HEK293 (cell line): Measurements from ENCODE around the gene LIPH.

Experiments used
- IKZF3 ChIP-seq: fragments of 450-650 bp; IDR thresholded peaks from 2 replicates; pipeline ENCODE4 v1.5.0; 2018; ENCODE audit warnings: missing biosample characterization, mild to moderate bottlenecking, missing genetic modification characterization, moderate library complexity
- INSM2 ChIP-seq: fragments of 450-650 bp; formaldehyde crosslinking; IDR thresholded peaks from 2 replicates; pipeline ENCODE4 v1.5.1; 2016; ENCODE audit warnings: missing biosample characterization, missing genetic modification characterization
- KLF8 ChIP-seq: fragments of 450-650 bp; formaldehyde crosslinking; IDR thresholded peaks from 2 replicates; pipeline ENCODE4 v1.5.1; 2016; ENCODE audit warnings: missing biosample characterization, missing genetic modification characterization
- PRDM1 ChIP-seq: fragments of 450-650 bp; formaldehyde crosslinking; IDR thresholded peaks from 2 replicates; pipeline ENCODE4; 2016; ENCODE audit warnings: missing biosample characterization, missing genetic modification characterization
- PRDM6 ChIP-seq: fragments of 450-650 bp; formaldehyde crosslinking; IDR thresholded peaks from 2 replicates; pipeline ENCODE4 v1.5.1; 2017; ENCODE audit warnings: missing biosample characterization, missing genetic modification characterization
- SALL2 ChIP-seq: fragments of 450-650 bp; formaldehyde crosslinking; IDR thresholded peaks from 2 replicates; pipeline ENCODE4 v1.5.0; 2017; ENCODE audit warnings: missing biosample characterization, mild to moderate bottlenecking, missing genetic modification characterization, borderline replicate concordance
- SP7 ChIP-seq: fragments of 450-650 bp; formaldehyde crosslinking; IDR thresholded peaks from 2 replicates; pipeline ENCODE4 v1.5.1; 2016; ENCODE audit warnings: missing biosample characterization, missing genetic modification characterization
- ZBTB48 ChIP-seq: fragments of 450-650 bp; formaldehyde crosslinking; IDR thresholded peaks from 2 replicates; pipeline ENCODE4 v1.5.1; 2016; ENCODE audit warnings: missing biosample characterization, missing genetic modification characterization
- ZNF146 ChIP-seq: fragments of 450-650 bp; formaldehyde crosslinking; IDR thresholded peaks from 2 replicates; pipeline ENCODE4 v1.5.1; 2016; ENCODE audit warnings: missing biosample characterization, missing genetic modification characterization
- ZNF148 ChIP-seq: fragments of 450-650 bp; formaldehyde crosslinking; IDR thresholded peaks from 2 replicates; pipeline ENCODE4 v1.5.0; 2017; ENCODE audit warnings: missing biosample characterization, missing genetic modification characterization, borderline replicate concordance
- ZNF157 ChIP-seq: fragments of 450-650 bp; formaldehyde crosslinking; IDR thresholded peaks from 2 replicates; pipeline ENCODE4 v1.5.1; 2016; ENCODE audit warnings: missing biosample characterization, missing genetic modification characterization
- ZNF169 ChIP-seq: fragments of 450-650 bp; formaldehyde crosslinking; IDR thresholded peaks from 2 replicates; pipeline ENCODE4 v1.5.1; 2016; ENCODE audit warnings: missing biosample characterization, missing genetic modification characterization
- ZNF174 ChIP-seq: fragments of 450-650 bp; formaldehyde crosslinking; IDR thresholded peaks from 2 replicates; pipeline ENCODE4 v1.5.0; 2017; ENCODE audit warnings: missing biosample characterization, mild to moderate bottlenecking, missing genetic modification characterization
- ZNF175 ChIP-seq: fragments of 450-650 bp; formaldehyde crosslinking; IDR thresholded peaks from 2 replicates; pipeline ENCODE4 v1.5.1; 2016; ENCODE audit warnings: missing biosample characterization, missing genetic modification characterization
- ZNF2 ChIP-seq: fragments of 450-650 bp; formaldehyde crosslinking; IDR thresholded peaks from 2 replicates; pipeline ENCODE4 v1.5.1; 2016; ENCODE audit warnings: missing biosample characterization, missing genetic modification characterization
- ZNF221 ChIP-seq: fragments of 450-650 bp; formaldehyde crosslinking; IDR thresholded peaks from 2 replicates; pipeline ENCODE4 v1.5.1; 2017; ENCODE audit warnings: missing biosample characterization, missing genetic modification characterization, borderline replicate concordance
- ZNF555 ChIP-seq: fragments of 450-650 bp; formaldehyde crosslinking; conservative IDR thresholded peaks from 2 replicates; pipeline ENCODE4 v1.5.1; 2017; ENCODE audit warnings: missing biosample characterization, mild to moderate bottlenecking, missing genetic modification characterization, inconsistent platforms
- ZNF561 ChIP-seq: fragments of 450-650 bp; IDR thresholded peaks from 2 replicates; pipeline ENCODE4 v1.5.1; 2018; ENCODE audit warnings: missing biosample characterization, missing genetic modification characterization, borderline replicate concordance
- ZNF571 ChIP-seq: fragments of 450-650 bp; formaldehyde crosslinking; IDR thresholded peaks from 2 replicates; pipeline ENCODE4 v1.5.0; 2017; ENCODE audit warnings: missing biosample characterization, missing genetic modification characterization
- ZNF596 ChIP-seq: fragments of 450-650 bp; IDR thresholded peaks from 2 replicates; pipeline ENCODE4 v1.5.0; 2018; ENCODE audit warnings: missing biosample characterization, mild to moderate bottlenecking, missing genetic modification characterization, moderate library complexity
- ZNF624 ChIP-seq: fragments of 450-650 bp; formaldehyde crosslinking; IDR thresholded peaks from 2 replicates; pipeline ENCODE4 v1.5.1; 2017; ENCODE audit warnings: missing biosample characterization, missing genetic modification characterization
- ZNF707 ChIP-seq: fragments of 450-650 bp; formaldehyde crosslinking; IDR thresholded peaks from 2 replicates; pipeline ENCODE4 v1.5.1; 2016; ENCODE audit warnings: missing biosample characterization, missing genetic modification characterization
- ZNF843 ChIP-seq: fragments of 450-650 bp; formaldehyde crosslinking; IDR thresholded peaks from 2 replicates; pipeline ENCODE4 v1.5.1; 2016; ENCODE audit warnings: missing biosample characterization, missing genetic modification characterization
- TF ChIP-seq, protein P1 (sequence below): fragments of 450-650 bp; IDR thresholded peaks from 2 replicates; pipeline ENCODE4 v1.5.1; 2018; ENCODE audit warnings: missing biosample characterization, mild to moderate bottlenecking, missing genetic modification characterization
- TF ChIP-seq, protein P2 (sequence below): fragments of 450-650 bp; formaldehyde crosslinking; IDR thresholded peaks from 2 replicates; pipeline ENCODE4 v1.5.1; 2016; ENCODE audit warnings: missing biosample characterization, missing genetic modification characterization, borderline replicate concordance

The LIPH gene

GRCh38 chr3:185537369-185537970 lies 14.9 kb downstream of the LIPH start (continued):
- TF ChIP-seq ZNF707 (tag by site-specific recombination) (no peak), ZNF571 (tag by site-specific recombination) (no peak), ZNF843 (tag by site-specific recombination) (peak; percentile 80), ZBTB48 (no peak), ZNF2 (tag by site-specific recombination) (peak; percentile 67; the same call in 1 of the 2 replicates), ZNF596 (peak; percentile 35; the same call in 1 of the 2 replicates), ZNF555 (tag by site-specific recombination) (no peak), KLF8 (tag by site-specific recombination) (peak; percentile 82), INSM2 (tag by site-specific recombination) (peak; percentile 69), ZNF169 (tag by site-specific recombination) (no peak), ZNF148 (tag by site-specific recombination) (no peak), ZNF561 (tag by site-specific recombination) (0 out of 2 replicates have a peak, but pooled peaks have one; percentile 29), ZNF624 (tag by site-specific recombination) (no peak), ZNF157 (tag by site-specific recombination) (no peak), ZNF221 (tag by site-specific recombination) (no peak), ZNF175 (tag by site-specific recombination) (no peak), SALL2 (tag by site-specific recombination) (no peak), SP7 (tag by site-specific recombination) (peak; percentile 94), IKZF3 (tag by site-specific recombination) (peak; percentile 94), PRDM1 (tag by site-specific recombination) (peak; percentile 87), ZNF146 (tag by site-specific recombination) (no peak), PRDM6 (tag by site-specific recombination) (peak; percentile 82), ZNF174 (tag by site-specific recombination) (no peak)
- TF ChIP-seq, protein P1, sequence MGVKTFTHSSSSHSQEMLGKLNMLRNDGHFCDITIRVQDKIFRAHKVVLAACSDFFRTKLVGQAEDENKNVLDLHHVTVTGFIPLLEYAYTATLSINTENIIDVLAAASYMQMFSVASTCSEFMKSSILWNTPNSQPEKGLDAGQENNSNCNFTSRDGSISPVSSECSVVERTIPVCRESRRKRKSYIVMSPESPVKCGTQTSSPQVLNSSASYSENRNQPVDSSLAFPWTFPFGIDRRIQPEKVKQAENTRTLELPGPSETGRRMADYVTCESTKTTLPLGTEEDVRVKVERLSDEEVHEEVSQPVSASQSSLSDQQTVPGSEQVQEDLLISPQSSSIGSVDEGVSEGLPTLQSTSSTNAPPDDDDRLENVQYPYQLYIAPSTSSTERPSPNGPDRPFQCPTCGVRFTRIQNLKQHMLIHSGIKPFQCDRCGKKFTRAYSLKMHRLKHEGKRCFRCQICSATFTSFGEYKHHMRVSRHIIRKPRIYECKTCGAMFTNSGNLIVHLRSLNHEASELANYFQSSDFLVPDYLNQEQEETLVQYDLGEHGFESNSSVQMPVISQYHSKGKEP (tag by site-specific recombination) = no peak
- TF ChIP-seq, protein P2, sequence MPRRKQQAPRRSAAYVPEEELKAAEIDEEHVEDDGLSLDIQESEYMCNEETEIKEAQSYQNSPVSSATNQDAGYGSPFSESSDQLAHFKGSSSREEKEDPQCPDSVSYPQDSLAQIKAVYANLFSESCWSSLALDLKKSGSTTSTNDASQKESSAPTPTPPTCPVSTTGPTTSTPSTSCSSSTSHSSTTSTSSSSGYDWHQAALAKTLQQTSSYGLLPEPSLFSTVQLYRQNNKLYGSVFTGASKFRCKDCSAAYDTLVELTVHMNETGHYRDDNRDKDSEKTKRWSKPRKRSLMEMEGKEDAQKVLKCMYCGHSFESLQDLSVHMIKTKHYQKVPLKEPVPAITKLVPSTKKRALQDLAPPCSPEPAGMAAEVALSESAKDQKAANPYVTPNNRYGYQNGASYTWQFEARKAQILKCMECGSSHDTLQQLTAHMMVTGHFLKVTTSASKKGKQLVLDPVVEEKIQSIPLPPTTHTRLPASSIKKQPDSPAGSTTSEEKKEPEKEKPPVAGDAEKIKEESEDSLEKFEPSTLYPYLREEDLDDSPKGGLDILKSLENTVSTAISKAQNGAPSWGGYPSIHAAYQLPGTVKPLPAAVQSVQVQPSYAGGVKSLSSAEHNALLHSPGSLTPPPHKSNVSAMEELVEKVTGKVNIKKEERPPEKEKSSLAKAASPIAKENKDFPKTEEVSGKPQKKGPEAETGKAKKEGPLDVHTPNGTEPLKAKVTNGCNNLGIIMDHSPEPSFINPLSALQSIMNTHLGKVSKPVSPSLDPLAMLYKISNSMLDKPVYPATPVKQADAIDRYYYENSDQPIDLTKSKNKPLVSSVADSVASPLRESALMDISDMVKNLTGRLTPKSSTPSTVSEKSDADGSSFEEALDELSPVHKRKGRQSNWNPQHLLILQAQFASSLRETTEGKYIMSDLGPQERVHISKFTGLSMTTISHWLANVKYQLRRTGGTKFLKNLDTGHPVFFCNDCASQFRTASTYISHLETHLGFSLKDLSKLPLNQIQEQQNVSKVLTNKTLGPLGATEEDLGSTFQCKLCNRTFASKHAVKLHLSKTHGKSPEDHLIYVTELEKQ (tag by site-specific recombination) = 0 out of 2 replicates have a peak, but pooled peaks have one; percentile 47
